HG03135 (cell line): ENCODE results near the gene A1BG.
A peak's percentile ranks its signal among the peaks of the same experiment; 100 is the strongest.

Experiments
- ATAC-seq: cut with Tn5 transposase; IDR thresholded peaks from one replicate; pipeline ENCODE4 v1.9.1; 2021; ENCODE audit warnings: mild to moderate bottlenecking, moderate library complexity; ENCODE audit not compliant: unreplicated experiment

Gene A1BG

GRCh38 chr19:58305065-58305931, 48.0 kb downstream of the A1BG start, which contains the start of gene ERVK3-1:
Gene ERVK3-1 (plus strand): TSS chr19:58305377. CDS start chr19:58312169, 6,792 bp downstream.
- ATAC-seq = peak; percentile 97

GRCh38 chr19:58304748-58305064, 48.6 kb downstream of the A1BG start:
- ATAC-seq = no peak

- ATAC-seq = no peak
These were observed 49.0 kb downstream of the A1BG start for GRCh38 chr19:58304255-58304654.

GRCh38 chr19:58300620-58301019, 52.7 kb downstream of the A1BG start:
- no peak for ATAC-seq

GRCh38 chr19:58296104-58296503, 57.2 kb downstream of the A1BG start:
- no peak for ATAC-seq
